HL-60/S4 treated with retinoic acid at 250 ng/mL for 4 days and 3 days (cell line): ENCODE results near the gene DBET.
"Not testable (repeated sequence)": the region's sequence is repeated elsewhere in the genome, so short reads cannot be mapped to it uniquely, and the experiment has no call there.

Source experiments
- in situ Hi-C: fragments of 300-500 bp; cut with MboI; formaldehyde crosslinking; loops from 2 replicates; pipeline ENCODE4 v1.7.0; 2022; ENCODE audit warnings: low sequenced_read_pairs

DBET gene

GRCh38 chr4:190049378-190050239 is 14.7 kb upstream of the DBET start:
- in situ Hi-C loops: not testable (repeated sequence)

GRCh38 chr4:190058997-190059396 is 5.3 kb upstream of the DBET start:
- in situ Hi-C loops: not testable (repeated sequence)

GRCh38 chr4:190064805-190065204 is 503 bp downstream of the DBET start:
- in situ Hi-C loops: not testable (repeated sequence)

DNA sequence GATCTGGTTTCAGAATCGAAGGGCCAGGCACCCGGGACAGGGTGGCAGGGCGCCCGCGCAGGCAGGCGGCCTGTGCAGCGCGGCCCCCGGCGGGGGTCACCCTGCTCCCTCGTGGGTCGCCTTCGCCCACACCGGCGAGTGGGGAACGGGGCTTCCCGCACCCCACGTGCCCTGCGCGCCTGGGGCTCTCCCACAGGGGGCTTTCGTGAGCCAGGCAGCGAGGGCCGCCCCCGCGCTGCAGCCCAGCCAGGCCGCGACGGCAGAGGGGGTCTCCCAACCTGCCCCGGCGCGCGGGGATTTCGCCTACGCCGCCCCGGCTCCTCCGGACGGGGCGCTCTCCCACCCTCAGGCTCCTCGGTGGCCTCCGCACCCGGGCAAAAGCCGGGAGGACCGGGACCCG is 4.0 kb downstream of the DBET start:
- in situ Hi-C loops: not testable (repeated sequence)

- in situ Hi-C loops: not testable (repeated sequence)
Measured at GRCh38 chr4:190093052-190093451, 28.8 kb downstream of the DBET start.

- in situ Hi-C loops: not testable (repeated sequence)
Measured at GRCh38 chr4:190094031-190094430, 29.7 kb downstream of the DBET start.

- in situ Hi-C loops: not testable (repeated sequence)
Measured at GRCh38 chr4:190095335-190095734, 31.0 kb downstream of the DBET start.

- in situ Hi-C loops: not testable (repeated sequence)
Measured at GRCh38 chr4:190099605-190100004, 35.3 kb downstream of the DBET start.

- in situ Hi-C loops: not testable (repeated sequence)
Measured at GRCh38 chr4:190101525-190101924, 37.2 kb downstream of the DBET start.

- in situ Hi-C loops: not testable (repeated sequence)
Measured at GRCh38 chr4:190106191-190106590, 41.9 kb downstream of the DBET start.

- in situ Hi-C loops: not testable (repeated sequence)
Measured at GRCh38 chr4:190106611-190107480, 42.5 kb downstream of the DBET start.

GRCh38 chr4:190107766-190108485 is 43.6 kb downstream of the DBET start:
- in situ Hi-C loops: not testable (repeated sequence)

DNA sequence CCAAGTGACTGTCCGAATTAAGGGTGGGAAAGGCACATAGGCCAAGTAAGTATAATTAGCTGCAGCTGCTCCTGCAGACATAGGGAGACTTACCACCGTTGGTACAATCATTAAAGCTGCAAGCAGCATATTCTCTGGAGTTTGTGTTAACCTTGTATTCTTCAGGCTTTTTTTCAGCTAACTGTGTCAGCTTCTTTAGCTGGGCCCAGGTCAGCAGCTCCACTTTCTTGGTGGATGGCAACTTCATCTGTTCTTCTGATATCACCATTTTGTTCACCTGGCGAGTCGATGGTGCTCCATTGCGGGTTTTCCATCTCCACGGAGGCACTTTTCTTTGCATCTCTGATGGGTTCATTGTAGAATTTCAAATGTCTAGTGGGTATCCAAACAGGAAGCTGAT is 44.5 kb downstream of the DBET start:
- in situ Hi-C loops: not testable (repeated sequence)

- in situ Hi-C loops: not testable (repeated sequence)
Measured at GRCh38 chr4:190109390-190110011, 45.2 kb downstream of the DBET start.

DNA sequence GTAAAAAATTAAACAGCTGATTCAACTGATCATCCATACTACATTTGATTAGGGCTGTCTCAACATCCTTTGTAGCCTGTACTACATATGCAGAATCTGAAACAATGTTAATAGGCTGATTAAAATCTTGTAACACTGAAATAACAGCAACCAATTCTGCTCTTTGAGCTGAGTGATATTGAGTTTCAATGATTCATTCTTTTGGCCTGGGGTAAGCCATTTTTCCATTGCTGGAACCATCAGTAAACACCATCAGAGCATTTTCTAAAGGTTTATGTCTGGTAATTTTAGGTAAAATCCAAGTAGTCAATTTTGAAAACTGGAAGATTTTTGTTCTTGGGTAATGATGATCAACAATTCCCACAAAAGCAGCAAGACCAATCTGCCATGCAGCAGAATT is 45.7 kb downstream of the DBET start:
- in situ Hi-C loops: not testable (repeated sequence)

GRCh38 chr4:190110570-190111295 is 46.4 kb downstream of the DBET start:
- in situ Hi-C loops: not testable (repeated sequence)

DNA sequence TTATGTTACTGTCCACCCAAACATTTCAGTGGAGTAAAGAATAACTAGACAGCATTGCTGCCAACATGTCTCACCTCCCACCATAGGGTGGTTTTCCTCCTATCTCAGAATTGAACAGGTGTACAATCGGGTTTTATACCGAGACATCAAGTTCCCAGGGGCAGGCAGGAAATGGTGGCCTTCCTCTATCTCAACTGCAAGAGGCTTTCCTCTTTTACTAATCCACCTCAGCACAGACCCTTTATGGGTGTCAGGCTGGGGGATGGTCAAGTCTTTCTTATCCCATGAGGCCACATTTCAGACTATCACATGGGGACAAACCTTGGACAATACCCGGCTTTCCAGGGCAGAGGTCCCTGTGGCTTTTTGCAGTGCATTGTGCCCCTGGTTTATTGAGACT is 48.6 kb downstream of the DBET start:
- in situ Hi-C loops: not testable (repeated sequence)

DNA sequence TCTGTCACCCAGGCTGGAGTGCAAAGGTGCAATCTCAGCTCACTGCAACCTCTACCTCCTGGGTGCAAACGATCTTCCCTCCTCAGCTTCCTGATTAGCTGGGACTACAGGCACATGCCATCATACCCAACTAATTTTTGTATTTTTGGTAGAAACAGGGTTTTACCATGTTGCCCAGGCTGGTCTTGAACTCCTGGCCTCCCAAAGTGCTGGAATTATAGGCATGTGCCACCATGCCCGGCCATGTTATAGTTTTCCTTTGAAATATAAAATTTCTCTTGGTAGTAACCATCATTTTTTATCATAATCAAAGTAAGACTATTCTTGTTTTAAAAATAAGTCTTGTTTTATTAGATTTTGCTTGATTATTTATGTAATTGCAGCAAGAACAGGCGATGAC is 50.7 kb downstream of the DBET start:
- in situ Hi-C loops: not testable (repeated sequence)
